GM20000 (cell line): ENCODE measurements around the gene NOVA1.

ENCODE experiments used
- DNase-seq: peaks from one replicate; pipeline ENCODE4 v3.0.0; 2012; ENCODE audit warnings: low spot score
- TF ChIP-seq, protein P1 (sequence below): IDR thresholded peaks from 2 replicates; pipeline ENCODE4 v1.5.1; 2012; ENCODE audit warnings: mild to moderate bottlenecking, control low read depth; ENCODE audit errors: extremely low read depth, missing control alignments

Gene NOVA1

DNA sequence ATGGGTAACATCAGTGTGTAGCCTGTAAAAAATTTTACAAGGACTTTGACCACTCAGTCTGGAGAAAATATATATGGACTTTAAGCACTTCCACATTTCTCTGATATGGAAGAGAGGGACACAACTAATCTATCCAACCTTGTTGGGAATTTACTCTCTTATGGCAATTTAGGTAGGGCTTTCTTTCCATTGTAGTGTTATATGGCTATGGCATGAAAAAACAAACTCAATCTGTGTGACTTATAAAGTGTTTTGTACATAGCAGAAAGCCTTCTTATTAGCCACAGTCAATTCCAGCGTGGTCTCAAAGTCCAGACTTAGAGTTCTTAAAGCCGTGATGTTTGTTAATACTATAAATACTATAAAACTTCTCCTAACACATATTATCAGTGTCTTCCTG lies 98.3 kb downstream of the NOVA1 start:
- TF ChIP-seq, protein P1, sequence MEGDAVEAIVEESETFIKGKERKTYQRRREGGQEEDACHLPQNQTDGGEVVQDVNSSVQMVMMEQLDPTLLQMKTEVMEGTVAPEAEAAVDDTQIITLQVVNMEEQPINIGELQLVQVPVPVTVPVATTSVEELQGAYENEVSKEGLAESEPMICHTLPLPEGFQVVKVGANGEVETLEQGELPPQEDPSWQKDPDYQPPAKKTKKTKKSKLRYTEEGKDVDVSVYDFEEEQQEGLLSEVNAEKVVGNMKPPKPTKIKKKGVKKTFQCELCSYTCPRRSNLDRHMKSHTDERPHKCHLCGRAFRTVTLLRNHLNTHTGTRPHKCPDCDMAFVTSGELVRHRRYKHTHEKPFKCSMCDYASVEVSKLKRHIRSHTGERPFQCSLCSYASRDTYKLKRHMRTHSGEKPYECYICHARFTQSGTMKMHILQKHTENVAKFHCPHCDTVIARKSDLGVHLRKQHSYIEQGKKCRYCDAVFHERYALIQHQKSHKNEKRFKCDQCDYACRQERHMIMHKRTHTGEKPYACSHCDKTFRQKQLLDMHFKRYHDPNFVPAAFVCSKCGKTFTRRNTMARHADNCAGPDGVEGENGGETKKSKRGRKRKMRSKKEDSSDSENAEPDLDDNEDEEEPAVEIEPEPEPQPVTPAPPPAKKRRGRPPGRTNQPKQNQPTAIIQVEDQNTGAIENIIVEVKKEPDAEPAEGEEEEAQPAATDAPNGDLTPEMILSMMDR = no peak
- no peak for DNase-seq

DNA sequence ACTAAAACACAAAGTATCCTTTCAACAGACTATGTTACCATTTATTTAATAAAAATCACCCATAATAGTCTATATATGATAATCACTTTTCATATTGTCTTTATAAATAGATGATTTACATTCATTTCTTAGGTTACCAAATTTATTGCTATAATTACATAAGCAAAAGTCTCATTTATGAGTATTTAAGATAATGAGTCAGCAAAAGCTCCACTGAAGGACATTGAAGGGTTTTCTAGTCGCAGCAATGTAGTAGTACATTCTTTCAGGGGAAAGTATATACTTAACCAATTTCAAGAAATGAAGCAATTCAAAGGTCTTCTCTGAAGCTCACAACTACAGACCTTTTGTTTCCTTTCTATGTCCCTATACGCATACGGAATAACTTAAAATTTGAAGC lies 110.9 kb downstream of the NOVA1 start:
- no peak for DNase-seq

DNA sequence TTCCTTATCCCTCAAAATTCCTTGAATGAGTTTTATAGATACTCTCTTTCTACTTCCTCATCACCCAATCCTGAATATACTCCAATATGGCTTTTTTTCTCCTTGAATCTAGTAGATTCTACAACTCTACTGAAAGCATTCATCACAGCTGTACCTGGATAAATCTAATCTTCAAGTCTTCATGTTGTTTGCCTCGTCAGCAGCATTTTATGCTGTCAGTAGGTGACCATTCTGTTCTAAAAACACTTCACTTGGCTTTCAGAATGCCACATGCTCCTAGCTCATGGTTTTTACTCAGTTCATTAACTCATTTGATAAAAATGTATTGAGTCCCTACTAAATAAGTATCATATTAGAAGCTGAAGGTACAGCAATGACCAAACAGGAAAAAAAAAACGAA lies 113.3 kb downstream of the NOVA1 start:
- no peak for DNase-seq
- TF ChIP-seq, protein P1 = no peak

More for the DNA sequence above, 110.9 kb downstream of the NOVA1 start:
- TF ChIP-seq, protein P1 = no peak

DNA sequence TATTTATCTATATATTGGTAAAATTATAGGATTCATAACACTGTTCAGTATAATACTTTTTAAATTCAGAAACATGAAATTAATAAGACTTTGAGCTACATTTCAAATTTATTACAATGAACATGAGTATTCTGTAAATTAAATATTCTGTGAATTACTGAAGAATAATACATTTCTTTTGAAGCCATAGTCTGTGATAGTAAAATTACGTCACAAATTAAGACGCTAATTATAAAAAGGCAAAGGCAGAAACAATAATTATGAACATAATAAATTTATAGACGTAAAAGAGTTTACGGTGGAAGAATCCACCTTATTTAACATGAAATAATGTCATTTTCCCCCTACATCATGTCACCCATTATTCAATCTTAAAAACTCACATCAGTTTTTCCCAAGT lies 118.9 kb downstream of the NOVA1 start:
- DNase-seq = no peak
- TF ChIP-seq, protein P1 = no peak

DNA sequence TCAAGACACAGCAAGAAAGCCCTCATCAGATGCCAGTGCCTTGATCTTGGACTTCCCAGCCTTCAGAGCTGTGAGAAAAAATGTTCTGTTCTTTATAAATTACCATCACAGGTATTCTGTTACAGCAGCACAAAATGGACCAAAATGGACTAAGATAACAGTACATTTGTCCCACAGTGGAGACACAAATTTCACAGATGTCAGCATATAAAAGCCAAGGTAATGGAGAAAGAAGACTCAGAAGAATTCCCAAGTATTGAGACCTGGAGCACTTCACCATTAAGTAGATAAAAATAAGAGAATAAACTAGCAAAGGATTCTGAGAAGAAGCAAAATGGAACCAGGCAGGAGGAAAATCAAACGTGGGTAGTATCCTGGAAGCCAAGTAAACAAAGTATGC lies 131.0 kb downstream of the NOVA1 start:
- TF ChIP-seq, protein P1 = no peak
- DNase-seq = no peak

DNA sequence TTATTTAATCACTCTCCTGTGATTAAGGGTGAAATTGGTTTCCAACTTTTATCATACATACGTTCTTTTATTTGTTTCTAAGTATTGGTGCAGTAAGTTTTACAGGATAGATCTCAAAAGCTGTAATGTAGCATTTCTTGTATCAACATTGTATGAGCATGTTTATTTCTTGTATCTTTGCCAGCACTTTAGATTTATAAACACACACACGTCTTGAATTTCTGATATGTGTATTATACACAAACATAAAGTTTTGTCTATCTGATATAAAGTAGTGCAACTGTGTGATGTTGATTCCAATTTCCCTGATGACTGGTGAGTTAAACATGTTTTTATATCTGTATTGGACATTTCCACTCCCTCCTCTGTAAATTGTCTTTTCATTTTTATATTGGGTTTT lies 134.7 kb downstream of the NOVA1 start:
- TF ChIP-seq, protein P1 = no peak
- DNase-seq = no peak

DNA sequence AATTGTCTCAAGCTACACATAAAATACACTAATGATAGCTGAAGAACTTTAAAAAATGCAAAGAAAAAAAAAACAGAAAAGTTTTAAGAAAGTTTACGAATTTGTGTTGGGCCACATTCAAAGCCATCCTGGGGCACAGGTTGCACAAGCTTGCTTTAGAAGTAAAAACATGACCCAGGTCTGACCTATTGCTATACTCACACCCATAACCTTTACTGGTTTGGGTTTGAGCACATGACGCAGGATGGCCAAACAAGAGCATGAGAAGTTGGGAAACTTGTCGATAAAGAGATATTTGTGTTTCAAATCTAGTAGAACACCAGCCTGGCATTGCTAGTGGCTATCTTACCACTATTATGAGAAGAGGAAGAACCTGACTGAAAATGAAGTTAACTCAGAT lies 143.7 kb downstream of the NOVA1 start:
- DNase-seq = no peak
- TF ChIP-seq, protein P1 = no peak
